Brain microvascular endothelial cell (primary cell): Measurements from ENCODE around the gene MEAF6.

Source experiments
- DNase-seq: peaks from one replicate; pipeline ENCODE4 v3.0.0-alpha.2; 2020
- H3K27ac ChIP-seq: fragments of 250-450 bp; sonication (Bioruptor Pico); 2 replicates; pipeline ENCODE4 v1.5.1; 2020; ENCODE audit warnings: mild to moderate bottlenecking, moderate library complexity
- H3K27me3 ChIP-seq: fragments of 250-450 bp; sonication (Bioruptor Pico); replicated peaks from 2 replicates; pipeline ENCODE4 v1.5.1; 2020; ENCODE audit warnings: mild to moderate bottlenecking
- H3K36me3 ChIP-seq: fragments of 250-450 bp; sonication (Bioruptor Pico); replicated peaks from 2 replicates; pipeline ENCODE4 v1.5.1; 2020; ENCODE audit warnings: mild to moderate bottlenecking
- H3K4me3 ChIP-seq: 2 replicates; pipeline ENCODE4 v1.5.1; 2011; ENCODE audit warnings: low read depth, mild to moderate bottlenecking, control low read depth, low read length, moderate library complexity
- CTCF ChIP-seq: IDR thresholded peaks from 2 replicates; pipeline ENCODE4 v1.5.1; 2011; ENCODE audit warnings: low read depth, mild to moderate bottlenecking, moderate library complexity, low read length, control low read depth, inconsistent platforms; ENCODE audit errors: missing control alignments
- in situ Hi-C: cut with HindIII; loops from 2 replicates; pipeline ENCODE4 v1.10.0; 2017; ENCODE audit warnings: low sequenced_read_pairs, low pct_ligation_motif_present

MEAF6 gene

DNA sequence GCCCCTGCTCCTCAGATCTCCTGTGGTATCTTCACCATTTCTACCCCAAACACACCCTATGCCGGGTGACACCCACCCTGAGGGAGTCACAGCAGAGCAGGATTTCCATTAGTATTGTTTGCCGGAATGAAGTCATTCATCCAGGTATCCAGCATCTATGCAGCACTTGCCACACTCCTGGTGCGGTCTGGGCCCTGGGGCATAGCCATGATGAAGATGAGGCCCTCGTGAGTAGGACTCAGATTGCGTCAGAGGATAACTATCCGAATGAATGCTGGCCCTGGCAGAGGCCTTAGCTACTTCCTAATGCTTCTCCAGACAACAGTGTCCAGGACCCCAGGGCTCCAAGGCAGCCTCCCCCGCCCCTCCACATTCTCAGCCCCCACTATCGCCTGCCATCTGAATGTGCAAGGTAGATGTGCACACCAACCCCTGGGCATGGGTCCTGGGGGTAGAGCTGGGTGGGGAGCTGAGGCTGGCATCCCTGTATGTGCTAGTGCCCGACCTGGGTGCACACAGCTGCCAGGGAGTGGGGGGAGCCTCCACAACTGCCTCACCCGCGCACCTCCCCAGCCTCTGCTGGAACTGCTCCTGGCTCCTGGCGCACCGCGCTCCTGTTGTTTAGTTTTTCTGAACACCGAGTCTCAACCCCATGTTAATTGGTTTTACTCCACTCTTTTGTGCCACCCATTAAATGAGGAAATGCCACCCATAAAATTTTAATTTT is 65.7 kb downstream of the MEAF6 start:
- in situ Hi-C loops, result no loop called here
- no peak for DNase-seq

GRCh38 chr1:37448185-37448584 is 66.4 kb downstream of the MEAF6 start:
- DNase-seq, result no peak
- H3K27me3 ChIP-seq, result no peaks in the 10 kb centered on the region
- TF ChIP-seq CTCF, result no peak
- H3K4me3 ChIP-seq, result no peak overlapping the region
- no peaks in the 10 kb centered on the region for H3K36me3 ChIP-seq
- in situ Hi-C loops, result no loop called here
- no peak overlapping the region for H3K27ac ChIP-seq

More for the DNA sequence above, 65.7 kb downstream of the MEAF6 start:
- Histone ChIP-seq H3K27me3 (no peaks in the 10 kb centered on the region), H3K4me3 (no peak overlapping the region), H3K36me3 (no peaks in the 10 kb centered on the region), H3K27ac (no peak overlapping the region)
- no peak for TF ChIP-seq CTCF

DNA sequence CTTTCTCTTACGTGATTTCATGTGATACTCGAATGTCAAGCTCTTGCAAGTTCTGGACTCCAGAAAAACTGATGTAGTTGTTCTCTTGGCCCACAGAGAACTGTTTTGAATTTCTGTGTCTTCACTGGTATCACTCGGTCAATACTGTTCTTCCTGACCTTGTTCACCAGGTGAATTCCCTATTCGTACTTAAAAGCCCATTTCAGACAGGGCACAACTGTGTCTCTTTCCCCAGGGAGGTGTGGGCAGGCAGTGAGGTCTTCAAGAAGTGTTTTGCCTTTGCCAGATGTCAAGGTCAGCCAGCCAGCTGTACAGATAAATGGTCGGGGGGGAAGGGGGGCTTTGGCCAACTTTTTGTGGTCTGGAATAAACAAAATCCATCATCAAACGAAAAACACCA is 67.7 kb downstream of the MEAF6 start:
- no peak for TF ChIP-seq CTCF
- in situ Hi-C loops, result no loop called here
- H3K4me3 ChIP-seq, result no peak overlapping the region

DNA sequence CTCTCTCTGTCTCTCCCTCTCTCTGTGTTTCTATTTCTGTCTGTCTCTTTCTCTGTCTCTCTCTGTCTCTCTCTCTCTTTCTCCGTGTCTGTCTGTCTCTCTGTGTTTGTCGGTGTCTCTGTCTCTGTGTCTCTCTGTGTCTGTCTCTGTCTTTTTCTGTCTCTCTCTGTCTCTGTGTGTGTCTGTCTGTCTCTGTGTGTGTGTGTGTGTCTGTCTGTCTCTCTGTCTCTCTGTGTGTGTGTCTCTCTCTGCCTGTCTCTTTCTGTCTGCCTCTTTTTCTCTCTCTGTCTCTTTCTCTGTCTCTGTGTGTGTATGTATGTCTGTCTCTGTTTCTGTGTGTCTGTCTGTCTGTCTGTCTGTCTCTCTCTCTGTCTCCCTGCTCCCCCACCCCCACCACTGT is 71.9 kb downstream of the MEAF6 start:
- DNase-seq, result no peak
- no peak overlapping the region for H3K4me3 ChIP-seq
- peaks cover 5% of the 10 kb centered on the region for H3K27me3 ChIP-seq
- in situ Hi-C loops, result no loop called here
- no peak overlapping the region for H3K27ac ChIP-seq
- H3K36me3 ChIP-seq, result no peaks in the 10 kb centered on the region
- TF ChIP-seq CTCF, result no peak

More for the DNA sequence above, 67.7 kb downstream of the MEAF6 start:
- no peak for DNase-seq
- peaks cover 2% of the 10 kb centered on the region for H3K27me3 ChIP-seq
- H3K36me3 ChIP-seq, result no peaks in the 10 kb centered on the region
- H3K27ac ChIP-seq, result no peak overlapping the region
